Lower lobe of right lung (tissue), 2 donors: Measurements from ENCODE around the gene SLC18A3. TPM values are rescaled to one million over a fixed set of nuclear protein-coding genes. Genes with fewer than 3 reads are reported as not detected.

Experiments
- ATAC-seq, 2 donors: fragments of 200-7000 bp; cut with Tn5 transposase; one replicate each; pipeline ENCODE4 v1.9.1; 2020 to 2022; ENCODE audit warnings: mild to moderate bottlenecking in 2 of 2, moderate library complexity in 2 of 2
- DNase-seq: peaks from one replicate; pipeline ENCODE4 v3.0.0-alpha.2; 2020
- H3K27ac ChIP-seq: fragments of 200-600 bp; one replicate; pipeline ENCODE4 v1.8.0; 2022
- H3K27me3 ChIP-seq: fragments of 200-600 bp; one replicate; pipeline ENCODE4 v1.8.0; 2022; ENCODE audit warnings: low read depth
- H3K36me3 ChIP-seq: fragments of 200-600 bp; one replicate; pipeline ENCODE4 v1.8.0; 2022; ENCODE audit warnings: mild to moderate bottlenecking
- H3K4me1 ChIP-seq: fragments of 200-600 bp; one replicate; pipeline ENCODE4 v1.8.0; 2022
- H3K4me3 ChIP-seq: fragments of 200-600 bp; one replicate; pipeline ENCODE4 v1.8.0; 2022; ENCODE audit warnings: mild to moderate bottlenecking
- H3K9me3 ChIP-seq: fragments of 200-600 bp; one replicate; pipeline ENCODE4 v1.8.0; 2022
- CTCF ChIP-seq: fragments of 200-600 bp; IDR thresholded peaks from one replicate; pipeline ENCODE4 v1.8.0; 2022; ENCODE audit warnings: antibody characterized with exemption, mild to moderate bottlenecking
- intact Hi-C: fragments of 100-400 bp; cut with DNase I; formaldehyde crosslinking; loops from one replicate; pipeline ENCODE4 v1.11.0; 2022
- total RNA-seq: library from RNA; stranded (reverse); fragmentation: NEBNext Ultra II Directional; extraction: Animal tissue kit (Norgen Biotek cat#: 25700); gene quantifications from one replicate; pipeline ENCODE4 v1.2.1, GENCODE V29; 2021
- donor health status: DM: no; HTN: yes; CAD: no; lungs with severe emphysema.

SLC18A3 gene
- total RNA-seq, 1 donor from 2014 or later = not detected

- TF ChIP-seq CTCF = no peak
- Histone ChIP-seq H3K36me3 (no peaks in the 10 kb centered on the region), H3K4me1 (no peaks in the 10 kb centered on the region), H3K27ac (no peak overlapping the region), H3K4me3 (no peak overlapping the region), H3K9me3 (no peaks in the 10 kb centered on the region), H3K27me3 (peaks cover 17% of the 10 kb centered on the region)
- ATAC-seq = no peak
- intact Hi-C loops = no loop called here
- no peak for DNase-seq
Measured at GRCh38 chr10:49647554-49647953, 37.4 kb downstream of the SLC18A3 start.

DNA sequence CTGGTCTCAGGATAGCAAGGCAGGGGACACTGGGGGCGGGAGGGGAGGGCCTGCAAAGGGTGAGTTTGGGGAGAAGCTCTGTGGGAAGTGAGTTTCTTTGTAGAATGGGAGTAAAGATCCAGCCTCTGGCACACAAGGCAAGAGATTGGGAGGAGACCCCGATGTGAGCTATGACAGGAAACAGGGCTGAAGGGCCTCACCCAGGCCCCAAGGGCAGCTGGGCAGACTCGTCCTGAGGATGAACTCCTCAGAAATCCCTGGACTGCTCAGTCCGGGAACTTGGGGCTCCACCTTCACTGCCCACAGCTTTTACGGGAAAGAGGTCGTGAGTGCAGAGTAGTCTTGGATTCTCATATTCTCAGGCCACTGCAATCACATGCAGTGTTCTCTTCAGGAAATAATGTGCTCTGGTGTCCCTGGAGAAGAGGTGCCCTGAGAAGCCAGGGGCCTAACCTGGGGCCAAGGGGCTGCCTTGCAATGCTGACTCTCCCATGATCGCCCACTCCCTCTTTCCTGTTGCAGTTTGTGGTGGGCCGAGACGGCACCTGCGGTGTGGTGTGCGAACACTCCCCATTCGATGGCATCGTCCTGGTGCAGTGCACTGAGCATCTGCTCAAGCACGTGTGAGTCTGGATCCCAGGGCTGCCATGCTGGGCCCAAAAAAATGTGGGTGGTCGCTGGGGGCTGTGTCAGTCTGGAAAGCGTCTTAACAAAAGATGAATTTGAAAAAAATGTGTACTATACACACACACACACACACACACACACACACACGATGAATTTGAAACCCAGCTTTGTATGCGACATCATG is 38.1 kb downstream of the SLC18A3 start:
- Histone ChIP-seq H3K27me3 (peaks cover 11% of the 10 kb centered on the region), H3K4me1 (no peaks in the 10 kb centered on the region), H3K9me3 (no peaks in the 10 kb centered on the region), H3K36me3 (no peaks in the 10 kb centered on the region), H3K4me3 (no peak overlapping the region), H3K27ac (no peak overlapping the region)
- DNase-seq (no peak), ATAC-seq (no peak)
- TF ChIP-seq CTCF = no peak
- intact Hi-C loops = no loop called here

GRCh38 chr10:49649294-49649693 is 39.2 kb downstream of the SLC18A3 start:
- no peak for ATAC-seq

GRCh38 chr10:49649936-49650723 is 40.0 kb downstream of the SLC18A3 start:
- H3K27ac ChIP-seq = no peak overlapping the region
- peaks cover 10% of the 10 kb centered on the region for H3K27me3 ChIP-seq
- H3K9me3 ChIP-seq = no peaks in the 10 kb centered on the region
- no peaks in the 10 kb centered on the region for H3K36me3 ChIP-seq
- ATAC-seq (no peak), DNase-seq (no peak)
- TF ChIP-seq CTCF = no peak
- intact Hi-C loops = no loop called here
- H3K4me3 ChIP-seq = no peak overlapping the region
- no peaks in the 10 kb centered on the region for H3K4me1 ChIP-seq

More at GRCh38 chr10:49649294-49649693, 39.2 kb downstream of the SLC18A3 start:
- intact Hi-C loops = no loop called here
- Histone ChIP-seq H3K4me1 (no peaks in the 10 kb centered on the region), H3K27me3 (peaks cover 4% of the 10 kb centered on the region), H3K4me3 (no peak overlapping the region), H3K27ac (no peak overlapping the region), H3K36me3 (no peaks in the 10 kb centered on the region), H3K9me3 (no peaks in the 10 kb centered on the region)
- DNase-seq = no peak
- no peak for TF ChIP-seq CTCF

DNA sequence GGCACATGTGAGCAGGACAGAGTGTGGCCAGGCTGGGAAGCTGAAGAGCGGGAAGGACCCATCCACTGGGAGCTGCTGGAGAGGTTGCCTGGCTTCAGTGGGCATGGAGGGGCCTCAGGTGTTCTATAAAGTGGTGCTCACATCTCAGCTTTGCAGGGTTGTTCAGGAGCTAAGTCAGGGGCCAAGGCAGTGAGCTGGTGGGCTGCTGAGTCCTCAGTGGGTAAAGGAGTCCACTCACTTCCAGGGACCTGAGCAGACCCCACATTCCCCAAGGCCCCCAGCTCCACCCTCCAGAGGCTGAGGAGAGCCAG is 40.6 kb downstream of the SLC18A3 start:
- ATAC-seq = no peak
- intact Hi-C loops = no loop called here

More for the DNA sequence above, 40.6 kb downstream of the SLC18A3 start:
- Histone ChIP-seq H3K4me1 (no peaks in the 10 kb centered on the region), H3K27me3 (peaks cover 10% of the 10 kb centered on the region), H3K4me3 (no peak overlapping the region), H3K36me3 (no peaks in the 10 kb centered on the region), H3K27ac (no peak overlapping the region), H3K9me3 (no peaks in the 10 kb centered on the region)
- TF ChIP-seq CTCF = no peak
- DNase-seq = no peak
